D721Med (cell line): ENCODE measurements around the gene PRAC2.
"Not testable (repeated sequence)": the region's sequence is repeated elsewhere in the genome, so short reads cannot be mapped to it uniquely, and the experiment has no call there.

Experiments
- DNase-seq: peaks from one replicate; pipeline ENCODE4 v3.0.0; 2011; ENCODE audit warnings: low spot score; ENCODE audit not compliant: insufficient read length
- FAIRE-seq: peaks from 2 replicates; lab custom pipeline; 2011; peaks lifted over from hg19 to GRCh38; lab: Jason Lieb, UNC
- TF ChIP-seq, protein P1 (sequence below): IDR thresholded peaks from 2 replicates; pipeline ENCODE4 v1.5.1; 2012; ENCODE audit warnings: mild to moderate bottlenecking, control low read depth; ENCODE audit not compliant: insufficient read depth; ENCODE audit errors: missing control alignments

Gene PRAC2

DNA sequence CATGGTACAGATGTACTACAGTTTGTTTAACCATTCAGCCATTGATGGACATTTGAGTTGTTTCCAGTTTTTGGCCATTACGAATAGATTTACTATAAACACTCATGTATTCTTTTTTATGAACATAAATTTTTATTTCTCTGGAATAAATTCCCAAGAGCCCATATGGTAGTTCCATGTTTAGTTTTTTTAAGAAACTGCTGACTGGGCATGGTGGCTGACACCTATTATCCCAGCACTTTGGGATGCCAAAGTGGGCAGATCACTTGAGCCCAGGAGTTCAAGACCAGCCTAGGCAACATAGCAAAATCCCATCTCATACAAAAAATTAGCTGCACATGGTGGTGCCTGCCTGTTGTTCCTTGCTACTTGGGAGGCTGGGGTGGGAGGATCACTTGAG is 30.9 kb upstream of the PRAC2 start:
- FAIRE-seq: no peak
- TF ChIP-seq, protein P1, sequence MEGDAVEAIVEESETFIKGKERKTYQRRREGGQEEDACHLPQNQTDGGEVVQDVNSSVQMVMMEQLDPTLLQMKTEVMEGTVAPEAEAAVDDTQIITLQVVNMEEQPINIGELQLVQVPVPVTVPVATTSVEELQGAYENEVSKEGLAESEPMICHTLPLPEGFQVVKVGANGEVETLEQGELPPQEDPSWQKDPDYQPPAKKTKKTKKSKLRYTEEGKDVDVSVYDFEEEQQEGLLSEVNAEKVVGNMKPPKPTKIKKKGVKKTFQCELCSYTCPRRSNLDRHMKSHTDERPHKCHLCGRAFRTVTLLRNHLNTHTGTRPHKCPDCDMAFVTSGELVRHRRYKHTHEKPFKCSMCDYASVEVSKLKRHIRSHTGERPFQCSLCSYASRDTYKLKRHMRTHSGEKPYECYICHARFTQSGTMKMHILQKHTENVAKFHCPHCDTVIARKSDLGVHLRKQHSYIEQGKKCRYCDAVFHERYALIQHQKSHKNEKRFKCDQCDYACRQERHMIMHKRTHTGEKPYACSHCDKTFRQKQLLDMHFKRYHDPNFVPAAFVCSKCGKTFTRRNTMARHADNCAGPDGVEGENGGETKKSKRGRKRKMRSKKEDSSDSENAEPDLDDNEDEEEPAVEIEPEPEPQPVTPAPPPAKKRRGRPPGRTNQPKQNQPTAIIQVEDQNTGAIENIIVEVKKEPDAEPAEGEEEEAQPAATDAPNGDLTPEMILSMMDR: no peak
- no peak for DNase-seq

DNA sequence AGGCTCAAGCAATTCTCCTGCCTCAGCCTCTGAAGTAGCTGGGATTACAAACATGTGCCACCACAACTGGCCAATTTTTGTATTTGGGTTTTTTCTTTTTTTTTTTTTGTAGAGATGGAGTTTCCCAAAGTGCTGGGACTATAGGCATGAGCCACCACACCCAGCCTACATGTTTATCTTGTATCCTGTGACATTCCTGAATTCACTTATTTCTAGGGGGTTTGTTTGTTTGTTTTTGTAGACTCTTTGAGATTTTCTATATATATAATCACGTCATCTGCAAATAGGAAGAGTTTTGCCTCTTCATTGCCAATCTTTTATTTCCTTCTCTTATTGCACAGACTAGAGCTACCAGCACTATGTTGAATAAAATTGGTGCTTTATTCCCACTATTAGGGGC is 29.8 kb upstream of the PRAC2 start:
- DNase-seq (no peak), FAIRE-seq (no peak)
- TF ChIP-seq, protein P1: no peak

DNA sequence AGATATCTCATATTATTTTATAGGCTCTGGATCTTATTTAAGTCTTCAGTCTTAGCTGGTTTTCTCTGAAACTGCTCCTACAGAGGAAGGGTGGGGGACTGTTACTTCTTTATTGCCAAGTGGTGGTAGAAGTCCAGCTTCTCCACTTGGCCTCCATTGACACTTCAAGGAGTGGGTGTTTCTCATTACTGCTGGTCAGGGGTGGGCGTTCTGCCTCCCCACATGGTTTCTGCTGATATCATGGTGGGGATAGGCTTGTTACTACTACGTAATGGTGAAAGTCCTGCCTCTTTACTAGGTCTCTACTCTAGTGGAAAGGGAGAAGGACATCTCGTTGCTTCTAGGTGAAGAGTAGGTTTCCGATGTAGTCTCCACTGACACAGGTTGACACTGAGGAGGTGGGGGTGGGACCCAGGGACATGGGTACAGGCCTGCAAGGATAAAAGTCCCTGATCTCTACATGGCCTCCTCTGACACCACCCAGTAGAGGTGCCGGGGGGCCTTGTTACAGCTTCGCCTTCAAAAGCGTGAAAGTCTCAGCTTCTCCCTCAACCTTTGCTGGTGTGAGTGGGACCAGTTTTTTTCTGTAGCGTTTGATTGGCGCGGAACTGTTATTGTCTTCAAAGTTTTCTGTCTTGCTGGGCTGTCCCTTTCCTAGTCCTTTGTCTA is 21.0 kb upstream of the PRAC2 start:
- TF ChIP-seq, protein P1: no peak
- DNase-seq (no peak), FAIRE-seq (no peak)

DNA sequence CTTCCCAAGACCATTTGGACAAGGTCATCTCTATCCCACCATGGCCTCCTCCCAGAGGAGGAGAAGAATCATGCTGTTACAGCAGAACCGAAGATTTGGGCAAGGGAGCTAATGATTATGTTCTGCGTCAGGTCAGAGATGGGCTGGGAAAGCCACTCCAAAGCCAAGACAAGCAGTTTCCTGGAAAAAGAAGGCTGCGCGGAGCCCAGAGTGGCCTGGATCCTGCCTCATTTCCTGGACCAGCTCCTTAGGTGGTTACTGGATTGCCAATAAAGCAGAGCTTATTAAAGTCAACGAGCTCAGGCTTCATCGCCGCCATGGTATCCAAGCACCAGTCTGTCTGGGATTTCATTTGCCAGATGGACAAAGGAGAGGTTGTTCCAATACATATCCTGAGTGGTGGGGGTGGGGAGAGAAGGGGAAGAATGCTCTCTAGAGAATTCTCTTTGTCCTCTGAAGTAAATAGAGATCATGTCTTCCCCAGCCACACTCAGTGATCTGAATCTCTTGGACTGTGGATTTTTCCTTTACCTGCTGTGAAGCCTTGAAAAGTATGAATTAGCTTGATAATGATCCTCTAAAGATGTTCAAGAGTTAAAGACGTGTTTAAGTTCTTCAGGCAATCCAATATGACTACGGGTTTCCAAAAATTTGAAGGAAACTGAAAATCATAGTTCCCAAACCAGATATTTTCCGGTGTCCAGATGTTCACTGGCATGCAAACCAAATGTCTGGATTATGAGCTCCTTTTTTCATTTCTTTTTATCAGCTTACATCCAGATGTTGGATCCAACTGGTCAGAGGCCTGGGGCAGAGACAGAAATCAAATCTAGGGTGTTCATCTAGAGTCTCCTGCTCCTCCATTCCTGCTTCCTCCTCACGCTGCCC is 18.4 kb upstream of the PRAC2 start:
- no peak for DNase-seq
- FAIRE-seq: no peak
- TF ChIP-seq, protein P1: no peak

DNA sequence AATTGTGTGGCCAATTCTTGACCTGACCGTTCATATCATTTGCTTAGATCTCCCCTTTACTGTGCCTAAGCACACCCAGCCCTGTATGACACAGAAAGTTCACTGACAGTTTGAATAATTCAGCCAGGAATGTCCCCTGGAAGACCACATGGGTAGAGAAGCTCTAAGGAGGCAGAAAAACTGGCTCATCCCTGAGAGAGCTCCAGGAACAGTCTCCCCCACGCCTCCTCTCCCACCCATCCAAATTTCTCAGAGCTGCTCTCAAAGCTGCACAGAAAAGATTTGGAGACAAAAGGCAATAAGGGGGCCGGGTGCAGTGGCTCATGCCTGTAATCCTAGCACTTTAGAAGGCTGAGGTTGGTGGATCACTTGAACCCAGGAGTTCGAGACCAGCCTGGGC is 11.9 kb upstream of the PRAC2 start:
- FAIRE-seq (no peak), DNase-seq (no peak)
- TF ChIP-seq, protein P1: no peak

DNA sequence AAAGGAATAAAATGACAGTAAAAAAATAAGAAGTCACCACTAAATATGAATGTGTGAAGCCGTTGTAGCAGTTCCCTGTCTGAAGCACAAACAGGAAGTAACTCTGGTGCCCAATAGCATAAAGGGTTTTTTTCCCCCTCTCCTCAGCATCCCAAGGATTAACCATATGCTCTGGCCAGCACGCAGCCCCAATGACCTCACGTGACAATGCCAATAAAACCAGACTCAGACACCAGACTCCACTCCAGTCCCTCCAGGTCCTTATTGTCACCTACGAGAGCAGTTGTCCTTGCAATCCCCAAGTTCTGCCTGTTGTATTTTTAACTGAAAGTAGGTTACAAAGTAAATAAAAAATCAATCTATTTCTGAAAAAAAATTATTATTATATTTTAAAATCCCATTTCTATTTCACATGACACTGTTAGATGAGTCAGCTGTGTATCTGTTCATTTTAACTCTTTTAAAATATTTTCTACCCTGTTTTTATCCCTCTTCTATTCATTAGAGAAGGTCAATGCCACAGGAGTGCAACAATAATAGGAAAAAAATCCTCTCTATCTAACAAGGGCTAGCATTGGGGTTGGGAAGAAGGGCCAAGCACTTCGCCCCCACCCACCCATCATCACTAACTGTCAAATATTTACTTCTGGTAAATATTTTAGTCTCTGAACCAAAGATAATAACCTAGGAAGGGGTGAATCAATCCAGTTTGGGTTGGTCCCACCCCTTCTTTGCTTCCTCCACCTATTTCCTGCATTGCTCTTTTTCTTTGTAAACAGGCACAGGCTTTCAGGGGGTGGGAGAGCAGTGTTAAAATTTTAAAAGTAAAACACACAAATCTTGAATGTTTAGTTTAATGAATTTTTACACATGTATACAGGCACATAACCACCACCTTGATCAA is 7.2 kb upstream of the PRAC2 start:
- TF ChIP-seq, protein P1: no peak
- DNase-seq (no peak), FAIRE-seq (no peak)

DNA sequence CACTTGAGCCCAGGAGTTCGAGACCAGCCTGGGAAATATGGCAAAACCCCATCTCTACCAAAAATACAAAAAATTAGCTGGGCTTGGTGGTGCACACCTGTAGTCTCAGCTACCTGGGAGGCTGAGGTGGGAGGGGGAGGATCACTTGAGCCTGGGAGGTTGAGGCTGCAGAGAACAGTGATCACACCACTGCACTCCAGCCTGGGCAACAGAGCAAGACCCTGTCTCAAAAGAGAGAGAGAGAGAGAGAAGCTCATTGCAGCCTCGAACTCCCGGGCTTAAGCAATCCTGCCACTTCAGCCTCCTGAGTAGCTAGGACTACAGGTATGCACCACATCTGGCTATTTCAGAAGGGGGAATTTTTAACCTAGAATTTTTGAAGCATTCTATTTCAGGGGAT is 6.4 kb upstream of the PRAC2 start:
- not testable (repeated sequence) for DNase-seq, FAIRE-seq
